ENCODE measurements around the gene NEURL4. TPM values are rescaled to one million over a fixed set of nuclear protein-coding genes. Genes with fewer than 3 reads are reported as not detected.

The NEURL4 gene
- polyA plus RNA-seq, 2 of the 4 experiments (the other 2 are of a cell fraction), result 12.2 to 50.4 TPM

DNA sequence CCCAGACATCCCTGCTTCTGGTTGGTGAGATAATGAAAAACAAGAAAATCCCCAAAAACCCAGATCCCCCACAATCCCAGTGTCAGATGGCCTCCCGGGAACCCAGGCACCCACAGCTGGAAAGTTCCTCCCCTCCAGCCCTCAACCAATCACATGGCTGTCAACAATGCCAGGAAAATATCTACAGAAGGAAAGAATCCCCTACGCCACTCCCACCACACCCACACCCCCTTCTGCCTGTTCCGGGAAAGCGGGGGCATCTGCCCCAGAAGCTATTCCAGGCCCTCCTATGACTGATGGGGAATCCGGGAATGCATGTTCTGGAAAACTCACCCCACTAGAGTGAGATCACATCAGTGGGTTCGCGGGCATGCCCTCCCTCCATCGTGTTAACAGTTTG, 27.6 kb upstream of the NEURL4 start:
- Histone ChIP-seq H3K4me1 (peaks cover 37% of the 10 kb centered on the region), H3K9me3 (no peaks in the 10 kb centered on the region), H3K27ac (no peak overlapping the region), H3K4me2 (no peak overlapping the region), H3K4me3 (no peak overlapping the region)
- CTCF ChIA-PET, result interaction anchor here (0.6 to 6.6 kb wide), 43 partner anchors 12 to 331 kb away, joined by 3 to 232 read pairs (median 9); partner anchors contain the start of genes ACAP1, FGF11, MPDU1 and NEURL4
- DNase-seq (ENCODE audit: low read depth in 1 of 2, low spot score in 1 of 2) (no peak), FAIRE-seq (no peak), ATAC-seq (no peak)
- WGBS (ENCODE audit: missing lambda C conversion rate), result 78% methylated on average over 8 of the region's 8 CpGs
- TF ChIP-seq HOXA7 (CRISPR knock-in tag; IDR thresholded peaks at IDR 0.05) (no peak), RNF2 (IDR thresholded peaks at IDR 0.05; ENCODE audit: borderline replicate concordance, low read depth) (no peak)
- POLR2A ChIA-PET, result interaction anchor here (1.0 to 1.1 kb wide), 3 partner anchors 38 to 204 kb away, joined by 3 read pairs; partner anchors contain the start of genes PLSCR3 and ZBTB4

DNA sequence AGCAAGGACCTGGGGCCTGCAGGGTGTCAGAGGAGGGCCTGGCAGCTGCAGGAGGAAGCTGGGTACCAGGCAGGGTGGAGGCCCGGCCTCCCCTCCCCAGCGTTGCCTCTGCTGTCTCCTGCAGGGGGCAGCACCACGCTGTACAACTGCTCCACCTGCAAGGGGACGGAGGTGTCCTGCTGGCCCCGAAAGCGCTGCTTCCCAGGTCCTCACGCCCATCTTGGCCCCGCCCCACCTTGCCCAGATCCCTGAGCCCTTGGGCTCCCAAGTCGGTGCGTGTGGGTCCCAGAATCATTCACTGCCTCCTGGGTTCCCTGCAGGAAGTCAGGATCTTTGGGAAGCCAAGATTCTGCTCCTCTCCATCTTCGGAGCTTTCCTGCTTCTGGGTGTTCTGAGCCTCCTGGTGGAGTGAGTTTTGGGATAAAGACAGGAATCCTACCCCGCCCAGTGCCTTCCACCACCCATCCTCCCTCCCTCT, 27.0 kb upstream of the NEURL4 start:
- ChIA-PET CTCF (interaction anchor here (0.6 to 6.6 kb wide), 70 partner anchors 11 to 332 kb away, joined by 3 to 232 read pairs (median 6); partner anchors contain the start of genes ACAP1, FGF11, GPS2 and MPDU1), POLR2A (interaction anchor here (0.6 to 3.9 kb wide), 8 partner anchors 38 to 205 kb away, joined by 3 to 25 read pairs (median 4); partner anchors contain the start of genes PLSCR3, TMEM102, TMEM256 and ZBTB4)
- DNase-seq (ENCODE audit: low read depth in 1 of 2, low spot score in 1 of 2) (peak; percentile 89 to 92), FAIRE-seq (no peak), ATAC-seq (peak; percentile 52 to 73)
- 13% methylated on average over 12 of the region's 12 CpGs for WGBS (ENCODE audit: missing lambda C conversion rate)
- peak; percentile 95 to 96 for TF ChIP-seq RAD21 (conservative IDR thresholded peaks at IDR 0.05 in 1 of 2, IDR thresholded peaks at IDR 0.05 in 1 of 2)
- peak; percentile 66; the same call in 1 of the 2 replicates for TF ChIP-seq MAZ (IDR thresholded peaks at IDR 0.05; ENCODE audit: borderline replicate concordance, low read depth, low read length)
- no peak for TF ChIP-seq KDM1A (IDR thresholded peaks at IDR 0.05; ENCODE audit: low read depth)
- TF ChIP-seq, protein P1, sequence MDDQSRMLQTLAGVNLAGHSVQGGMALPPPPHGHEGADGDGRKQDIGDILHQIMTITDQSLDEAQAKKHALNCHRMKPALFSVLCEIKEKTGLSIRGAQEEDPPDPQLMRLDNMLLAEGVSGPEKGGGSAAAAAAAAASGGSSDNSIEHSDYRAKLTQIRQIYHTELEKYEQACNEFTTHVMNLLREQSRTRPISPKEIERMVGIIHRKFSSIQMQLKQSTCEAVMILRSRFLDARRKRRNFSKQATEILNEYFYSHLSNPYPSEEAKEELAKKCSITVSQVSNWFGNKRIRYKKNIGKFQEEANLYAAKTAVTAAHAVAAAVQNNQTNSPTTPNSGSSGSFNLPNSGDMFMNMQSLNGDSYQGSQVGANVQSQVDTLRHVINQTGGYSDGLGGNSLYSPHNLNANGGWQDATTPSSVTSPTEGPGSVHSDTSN (IDR thresholded peaks at IDR 0.05), result 0 out of 2 replicates have a peak, but pooled peaks have one; percentile 15
- no peak for TF ChIP-seq NFE2L2 (conservative IDR thresholded peaks at IDR 0.05; ENCODE audit: low read length)
- no peak for TF ChIP-seq MAFK (IDR thresholded peaks at IDR 0.05; ENCODE audit: partially characterized antibody)
- no peak for TF ChIP-seq CBX8 (IDR thresholded peaks at IDR 0.05)
- TF ChIP-seq SMC3 (IDR thresholded peaks at IDR 0.05), result peak; percentile 89
- no peak for TF ChIP-seq EHMT2 (IDR thresholded peaks at IDR 0.05; ENCODE audit: low read depth)
- TF ChIP-seq, protein P2, sequence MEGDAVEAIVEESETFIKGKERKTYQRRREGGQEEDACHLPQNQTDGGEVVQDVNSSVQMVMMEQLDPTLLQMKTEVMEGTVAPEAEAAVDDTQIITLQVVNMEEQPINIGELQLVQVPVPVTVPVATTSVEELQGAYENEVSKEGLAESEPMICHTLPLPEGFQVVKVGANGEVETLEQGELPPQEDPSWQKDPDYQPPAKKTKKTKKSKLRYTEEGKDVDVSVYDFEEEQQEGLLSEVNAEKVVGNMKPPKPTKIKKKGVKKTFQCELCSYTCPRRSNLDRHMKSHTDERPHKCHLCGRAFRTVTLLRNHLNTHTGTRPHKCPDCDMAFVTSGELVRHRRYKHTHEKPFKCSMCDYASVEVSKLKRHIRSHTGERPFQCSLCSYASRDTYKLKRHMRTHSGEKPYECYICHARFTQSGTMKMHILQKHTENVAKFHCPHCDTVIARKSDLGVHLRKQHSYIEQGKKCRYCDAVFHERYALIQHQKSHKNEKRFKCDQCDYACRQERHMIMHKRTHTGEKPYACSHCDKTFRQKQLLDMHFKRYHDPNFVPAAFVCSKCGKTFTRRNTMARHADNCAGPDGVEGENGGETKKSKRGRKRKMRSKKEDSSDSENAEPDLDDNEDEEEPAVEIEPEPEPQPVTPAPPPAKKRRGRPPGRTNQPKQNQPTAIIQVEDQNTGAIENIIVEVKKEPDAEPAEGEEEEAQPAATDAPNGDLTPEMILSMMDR (IDR thresholded peaks at IDR 0.05), result peak; percentile 96
- no peak for TF ChIP-seq MYC (IDR thresholded peaks at IDR 0.05; ENCODE audit: borderline replicate concordance, low read length)
- TF ChIP-seq, protein P3, sequence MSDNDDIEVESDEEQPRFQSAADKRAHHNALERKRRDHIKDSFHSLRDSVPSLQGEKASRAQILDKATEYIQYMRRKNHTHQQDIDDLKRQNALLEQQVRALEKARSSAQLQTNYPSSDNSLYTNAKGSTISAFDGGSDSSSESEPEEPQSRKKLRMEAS (IDR thresholded peaks at IDR 0.05), result peak; percentile 58; the same call in 1 of the 2 replicates
- H3K4me2 ChIP-seq, result peak overlapping the region; percentile 48
- H3K4me1 ChIP-seq, result peaks cover 37% of the 10 kb centered on the region
- H3K9me3 ChIP-seq, result no peaks in the 10 kb centered on the region
- H3K27ac ChIP-seq, result peak overlapping the region in 1 of 2 experiments; percentile 25; a peak in 2 of 6 replicates
- H3K4me3 ChIP-seq, result no peak overlapping the region

DNA sequence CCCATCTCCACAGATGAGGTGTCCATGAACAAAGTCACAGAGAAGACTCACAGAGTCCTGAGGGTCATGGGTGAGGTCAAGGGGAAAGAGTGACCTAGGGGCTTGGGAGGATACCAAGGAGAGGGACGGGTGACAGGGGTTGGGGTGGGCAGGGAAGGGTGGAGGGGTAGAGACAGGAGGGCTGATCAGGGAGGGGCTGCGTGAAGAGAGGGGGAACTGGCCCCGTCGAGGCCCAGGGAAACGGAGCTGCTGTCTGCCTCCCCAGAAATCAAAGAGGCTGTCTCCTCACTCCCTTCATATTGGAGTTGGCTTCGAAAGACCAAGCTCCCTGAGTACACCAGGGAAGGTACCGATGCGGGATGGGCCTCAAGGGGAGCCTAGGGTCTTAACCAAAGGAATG, 26.4 kb upstream of the NEURL4 start:
- no peak for FAIRE-seq
- peaks cover 40% of the 10 kb centered on the region for H3K4me1 ChIP-seq
- CTCF ChIA-PET, result interaction anchor here (0.6 to 6.6 kb wide), 69 partner anchors 11 to 333 kb away, joined by 3 to 232 read pairs (median 6); partner anchors contain the start of genes ACAP1, FGF11, GPS2 and MPDU1
- TF ChIP-seq RFX5 (IDR thresholded peaks at IDR 0.05), result no peak
- no peak for TF ChIP-seq FOXS1 (CRISPR knock-in tag; IDR thresholded peaks at IDR 0.05)
- TF ChIP-seq ZSCAN20 (CRISPR knock-in tag; IDR thresholded peaks at IDR 0.05), result no peak
- TF ChIP-seq JUN (IDR thresholded peaks at IDR 0.05), result no peak
- TF ChIP-seq HOXB5 (CRISPR knock-in tag; IDR thresholded peaks at IDR 0.05), result no peak
- TF ChIP-seq RAD21 (conservative IDR thresholded peaks at IDR 0.05 in 1 of 2, IDR thresholded peaks at IDR 0.05 in 1 of 2), result no peak
- TF ChIP-seq EP300 (IDR thresholded peaks at IDR 0.05), result no peak
- TF ChIP-seq, protein P1 (IDR thresholded peaks at IDR 0.05), result no peak
- no peak for TF ChIP-seq RNF2 (IDR thresholded peaks at IDR 0.05; ENCODE audit: borderline replicate concordance, low read depth)
- TF ChIP-seq EHMT2 (IDR thresholded peaks at IDR 0.05; ENCODE audit: low read depth), result no peak
- DNase-seq (ENCODE audit: low read depth in 1 of 2, low spot score in 1 of 2), result no peak
- POLR2A ChIA-PET, result interaction anchor here (0.6 to 3.9 kb wide), 7 partner anchors 44 to 205 kb away, joined by 3 to 25 read pairs (median 4); partner anchors contain the start of genes TMEM102, TMEM256 and ZBTB4
- no peak overlapping the region for H3K4me3 ChIP-seq
- no peak for ATAC-seq
- 0 out of 6 replicates have a peak overlapping the region, but pooled peaks of 1 of the 2 experiments have one; percentile 2 for H3K27ac ChIP-seq
- H3K4me2 ChIP-seq, result peak overlapping the region; percentile 48; the same call in 1 of the 3 replicates
- no peaks in the 10 kb centered on the region for H3K9me3 ChIP-seq
- 83% methylated on average over 7 of the region's 8 CpGs for WGBS (ENCODE audit: missing lambda C conversion rate)
